IPS DF 6.9 (cell line): ENCODE data around the gene SLC35G1.

Experiments
- DNase-seq: peaks from one replicate; pipeline ENCODE4 v3.0.0-alpha.2; 2013; ENCODE audit warnings: low read depth, low spot score
- H3K27ac ChIP-seq: one replicate; pipeline ENCODE4 v1.5.1; 2013; ENCODE audit warnings: low read length, control low read depth
- H3K27me3 ChIP-seq: 2 replicates; pipeline ENCODE4 v1.6.1; 2013; ENCODE audit warnings: mild to moderate bottlenecking, low read length; ENCODE audit not compliant: control insufficient read depth, insufficient read depth
- H3K36me3 ChIP-seq: 2 replicates; pipeline ENCODE4 v1.6.1; 2013; ENCODE audit warnings: low read length; ENCODE audit not compliant: control insufficient read depth, insufficient read depth
- H3K4me1 ChIP-seq: 2 replicates; pipeline ENCODE4 v1.6.1; 2013; ENCODE audit warnings: low read length; ENCODE audit not compliant: control insufficient read depth, insufficient read depth
- H3K4me3 ChIP-seq: 2 replicates; pipeline ENCODE4 v1.5.1; 2013; ENCODE audit warnings: mild to moderate bottlenecking, low read length
- H3K9me3 ChIP-seq: 2 replicates; pipeline ENCODE4 v1.6.1; 2013; ENCODE audit warnings: low read length, inconsistent platforms; ENCODE audit not compliant: control insufficient read depth, insufficient read depth
- WGBS: extraction: QIAGEN DNeasy Blood & Tissue Kit; methylation state at CpG from one replicate; pipeline ENCODE4 v1.1.7; 2013; ENCODE audit warnings: mixed read lengths, missing lambda C conversion rate; ENCODE audit not compliant: insufficient read length, insufficient coverage; 5-methylcytosine and 5-hydroxymethylcytosine counted together

The SLC35G1 gene

GRCh38 chr10:93916257-93917063 is 22.7 kb downstream of the SLC35G1 start:
- no peak overlapping the region for H3K4me3 ChIP-seq
- H3K27ac ChIP-seq: no peak overlapping the region
- H3K4me1 ChIP-seq: peaks cover 3% of the 10 kb centered on the region
- H3K36me3 ChIP-seq: no peaks in the 10 kb centered on the region
- no peak for DNase-seq
- H3K9me3 ChIP-seq: no peaks in the 10 kb centered on the region
- WGBS: no CpG with 5 or more reads among the region's 8 CpGs
- H3K27me3 ChIP-seq: no peaks in the 10 kb centered on the region

DNA sequence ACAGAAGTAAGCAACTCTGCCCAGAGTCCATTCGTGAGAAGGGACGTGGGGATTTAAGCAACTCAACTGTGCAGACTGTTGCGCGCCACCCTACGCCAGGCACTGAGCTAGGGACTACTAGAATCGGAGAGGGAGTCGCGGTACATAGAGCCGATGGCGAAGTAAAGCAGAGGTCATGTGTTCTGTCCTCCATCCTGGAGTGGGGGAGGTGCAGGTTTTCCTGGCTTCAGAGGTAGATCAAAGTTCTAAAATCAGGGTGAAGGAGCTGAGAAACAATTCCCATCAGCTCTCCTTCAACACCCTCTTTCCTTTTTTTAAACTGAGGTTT is 23.2 kb downstream of the SLC35G1 start:
- DNase-seq: no peak
- H3K27ac ChIP-seq: no peak overlapping the region
- H3K4me3 ChIP-seq: no peak overlapping the region
- H3K9me3 ChIP-seq: no peaks in the 10 kb centered on the region
- H3K27me3 ChIP-seq: no peaks in the 10 kb centered on the region
- peaks cover 3% of the 10 kb centered on the region for H3K4me1 ChIP-seq
- WGBS: no CpG with 5 or more reads among the region's 10 CpGs
- no peaks in the 10 kb centered on the region for H3K36me3 ChIP-seq

- H3K9me3 ChIP-seq: no peaks in the 10 kb centered on the region
- no peak overlapping the region for H3K4me3 ChIP-seq
- H3K36me3 ChIP-seq: no peaks in the 10 kb centered on the region
- peaks cover 3% of the 10 kb centered on the region for H3K4me1 ChIP-seq
- no peaks in the 10 kb centered on the region for H3K27me3 ChIP-seq
- H3K27ac ChIP-seq: no peak overlapping the region
- no CpG with 5 or more reads among the region's 2 CpGs for WGBS
- no peak for DNase-seq
These were observed 24.0 kb downstream of the SLC35G1 start for GRCh38 chr10:93917821-93918220.

GRCh38 chr10:93921338-93921737 is 27.6 kb downstream of the SLC35G1 start:
- peak; percentile 22 for DNase-seq
- Histone ChIP-seq H3K27me3 (no peaks in the 10 kb centered on the region), H3K9me3 (no peaks in the 10 kb centered on the region), H3K27ac (no peak overlapping the region), H3K36me3 (no peaks in the 10 kb centered on the region), H3K4me3 (no peak overlapping the region), H3K4me1 (peaks cover 3% of the 10 kb centered on the region)
- no CpG with 5 or more reads among the region's 7 CpGs for WGBS

DNA sequence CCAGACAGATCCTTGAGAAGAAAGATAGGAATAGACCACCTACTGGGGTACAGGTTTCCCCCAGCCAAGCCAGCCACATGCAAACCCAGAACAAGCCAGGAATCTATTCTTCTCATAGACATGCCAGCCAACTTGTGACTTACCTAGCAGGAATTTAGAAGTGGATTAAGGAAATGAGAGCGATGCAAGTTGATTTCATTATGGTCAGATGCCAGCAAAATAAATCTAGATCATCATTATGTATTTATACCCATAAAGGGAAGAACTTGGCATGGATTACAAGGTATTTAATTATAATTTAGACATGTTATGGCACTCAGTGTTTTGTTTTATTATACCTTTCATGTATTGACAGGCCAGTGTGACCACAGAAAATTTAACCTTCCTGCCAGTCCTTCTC is 32.8 kb downstream of the SLC35G1 start:
- Histone ChIP-seq H3K4me1 (no peaks in the 10 kb centered on the region), H3K4me3 (no peak overlapping the region)
- no CpG with 5 or more reads among the region's 1 CpG for WGBS

GRCh38 chr10:93938140-93938539 is 44.4 kb downstream of the SLC35G1 start:
- H3K4me1 ChIP-seq: no peaks in the 10 kb centered on the region
- H3K4me3 ChIP-seq: no peak overlapping the region
- no peaks in the 10 kb centered on the region for H3K27me3 ChIP-seq
- no peak for DNase-seq
- no CpG with 5 or more reads among the region's 1 CpG for WGBS
- H3K36me3 ChIP-seq: no peaks in the 10 kb centered on the region
- no peak overlapping the region for H3K27ac ChIP-seq
- H3K9me3 ChIP-seq: no peaks in the 10 kb centered on the region

More for the DNA sequence above, 32.8 kb downstream of the SLC35G1 start:
- no peak for DNase-seq
- H3K9me3 ChIP-seq: no peaks in the 10 kb centered on the region
- no peaks in the 10 kb centered on the region for H3K27me3 ChIP-seq
- H3K27ac ChIP-seq: no peak overlapping the region
- no peaks in the 10 kb centered on the region for H3K36me3 ChIP-seq

DNA sequence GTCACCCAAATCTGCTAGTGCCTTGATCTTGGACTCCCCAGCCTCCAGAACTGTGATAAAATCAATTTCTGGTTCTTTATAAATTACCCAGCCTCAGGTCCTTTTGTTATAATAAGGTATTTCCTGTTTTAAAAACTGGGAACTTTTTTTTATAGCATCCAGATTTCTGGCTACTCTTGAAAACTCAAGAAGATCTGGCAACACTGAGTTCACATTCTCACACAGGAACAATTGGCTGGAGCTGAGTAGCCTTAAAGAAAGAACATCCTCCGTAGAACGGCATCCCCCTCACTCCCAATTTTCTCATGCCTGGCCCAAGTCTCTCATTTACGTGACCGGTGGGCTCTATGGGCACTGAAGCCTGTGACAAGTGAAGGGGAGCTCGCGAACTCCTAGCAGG is 47.1 kb downstream of the SLC35G1 start:
- H3K4me1 ChIP-seq: no peaks in the 10 kb centered on the region
- H3K36me3 ChIP-seq: no peaks in the 10 kb centered on the region
- H3K4me3 ChIP-seq: no peak overlapping the region
- DNase-seq: no peak
- whole genome bisulfite sequencing: no CpG with 5 or more reads among the region's 6 CpGs
- H3K27me3 ChIP-seq: no peaks in the 10 kb centered on the region
- H3K27ac ChIP-seq: no peak overlapping the region
- H3K9me3 ChIP-seq: no peaks in the 10 kb centered on the region

DNA sequence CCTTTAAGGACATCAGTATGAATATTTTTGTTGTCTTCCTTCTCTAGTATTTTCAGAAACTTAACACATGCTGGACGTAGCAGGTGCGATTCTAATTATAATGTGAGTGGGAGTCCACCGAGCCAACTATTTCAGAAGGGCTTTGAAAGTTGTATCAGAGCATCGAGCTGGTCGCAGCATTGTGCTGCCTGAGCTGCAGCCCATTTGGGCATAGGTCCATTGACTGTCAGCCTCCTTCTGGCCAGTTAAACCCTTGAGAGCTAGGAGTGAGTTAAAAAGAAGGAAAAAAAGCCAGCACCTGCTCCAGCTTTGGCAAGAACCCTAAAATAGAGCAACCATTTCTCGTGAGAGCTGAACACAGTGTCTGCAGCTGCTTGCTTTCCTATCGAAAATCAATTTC is 47.8 kb downstream of the SLC35G1 start:
- no CpG with 5 or more reads among the region's 7 CpGs for WGBS
- H3K36me3 ChIP-seq: no peaks in the 10 kb centered on the region
- no peaks in the 10 kb centered on the region for H3K4me1 ChIP-seq
- H3K27ac ChIP-seq: no peak overlapping the region
- H3K9me3 ChIP-seq: no peaks in the 10 kb centered on the region
- H3K27me3 ChIP-seq: no peaks in the 10 kb centered on the region
- DNase-seq: no peak
- no peak overlapping the region for H3K4me3 ChIP-seq

GRCh38 chr10:93945819-93946218 is 52.0 kb downstream of the SLC35G1 start:
- Histone ChIP-seq H3K27ac (no peak overlapping the region), H3K36me3 (no peaks in the 10 kb centered on the region), H3K4me1 (no peaks in the 10 kb centered on the region), H3K4me3 (no peak overlapping the region), H3K9me3 (no peaks in the 10 kb centered on the region), H3K27me3 (no peaks in the 10 kb centered on the region)
- no peak for DNase-seq
- WGBS: no CpG with 5 or more reads among the region's 4 CpGs

GRCh38 chr10:93947055-93947454 is 53.3 kb downstream of the SLC35G1 start:
- Histone ChIP-seq H3K4me1 (no peaks in the 10 kb centered on the region), H3K9me3 (no peaks in the 10 kb centered on the region), H3K36me3 (no peaks in the 10 kb centered on the region), H3K4me3 (no peak overlapping the region), H3K27ac (no peak overlapping the region), H3K27me3 (no peaks in the 10 kb centered on the region)
- DNase-seq: no peak
- whole genome bisulfite sequencing: no CpG with 5 or more reads among the region's 8 CpGs

- no peak overlapping the region for H3K4me3 ChIP-seq
These were observed 53.7 kb downstream of the SLC35G1 start for GRCh38 chr10:93947524-93947923.

More at GRCh38 chr10:93947524-93947923, 53.7 kb downstream of the SLC35G1 start:
- no peaks in the 10 kb centered on the region for H3K4me1 ChIP-seq
- DNase-seq: no peak
- no peaks in the 10 kb centered on the region for H3K36me3 ChIP-seq
- no peak overlapping the region for H3K27ac ChIP-seq
- no peaks in the 10 kb centered on the region for H3K27me3 ChIP-seq
- H3K9me3 ChIP-seq: no peaks in the 10 kb centered on the region
